Activated naive CD8-positive, alpha-beta T cell treated with anti-CD3 and anti-CD28 coated beads, Interleukin-2, amount 50 U/mL, for 16 hours (primary cell): ENCODE results near the gene WNT8A.

ENCODE experiments used
- DNase-seq: peaks from one replicate; pipeline ENCODE4 v3.0.0-alpha.2; 2020; ENCODE audit warnings: low read depth, low spot score

Gene WNT8A

DNA sequence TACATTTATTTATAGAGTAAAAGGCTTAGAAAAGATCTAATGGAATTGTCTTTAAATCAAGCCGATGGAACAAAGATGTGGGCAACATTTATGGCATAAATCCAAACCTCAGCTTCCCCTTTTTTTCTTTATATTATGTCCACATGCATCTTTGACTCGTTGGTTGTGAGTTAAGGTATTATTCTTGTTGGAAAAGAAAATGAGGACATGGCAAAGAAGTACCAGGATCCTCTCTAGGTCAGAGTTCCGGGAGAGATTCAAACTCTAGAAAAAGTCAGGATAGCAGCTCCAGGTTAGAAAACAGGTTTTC is 55.9 kb downstream of the WNT8A start:
- DNase-seq, result no peak

- no peak for DNase-seq
These were observed 56.4 kb downstream of the WNT8A start for GRCh38 chr5:138140268-138140667.
